Astrocyte (in vitro differentiated cells and primary cell): ENCODE data around the gene SACS. TPM values are rescaled to one million over a fixed set of nuclear protein-coding genes. Genes with fewer than 3 reads are reported as not detected.
A peak's percentile ranks its signal among the peaks of the same experiment; 100 is the strongest.

Experiments
- DNase-seq: peaks from one replicate; pipeline ENCODE4 v3.0.0-alpha.2; 2010; ENCODE audit warnings: low read depth
- FAIRE-seq: peaks from 2 replicates; lab custom pipeline; 2011; peaks lifted over from hg19 to GRCh38; lab: Jason Lieb, UNC
- H2AFZ ChIP-seq: 2 replicates; pipeline ENCODE4 v1.6.0; 2012; ENCODE audit warnings: low read depth, low read length, inconsistent platforms
- H3K27ac ChIP-seq: 2 replicates; pipeline ENCODE4 v1.5.1; 2011; ENCODE audit warnings: low read depth, low read length, inconsistent platforms
- H3K27me3 ChIP-seq: 2 replicates; pipeline ENCODE4 v1.6.0; 2011; ENCODE audit warnings: low read length, inconsistent platforms; ENCODE audit not compliant: insufficient read depth
- H3K36me3 ChIP-seq: 2 replicates; pipeline ENCODE4 v1.5.1; 2011; ENCODE audit warnings: low read length, inconsistent platforms; ENCODE audit not compliant: insufficient read depth
- H3K4me1 ChIP-seq: 2 replicates; pipeline ENCODE4 v1.5.1; 2011; ENCODE audit warnings: low read length, inconsistent platforms; ENCODE audit not compliant: insufficient read depth
- H3K4me2 ChIP-seq: 2 replicates; pipeline ENCODE4 v1.6.0; 2012; ENCODE audit warnings: low read length, inconsistent platforms
- H3K4me3 ChIP-seq: 2 replicates; pipeline ENCODE4 v1.5.1; 2011; ENCODE audit warnings: low read depth, mild to moderate bottlenecking, low read length, inconsistent platforms; ENCODE audit not compliant: insufficient read depth
- H3K79me2 ChIP-seq: 2 replicates; pipeline ENCODE4 v1.6.0; 2012; ENCODE audit warnings: mild to moderate bottlenecking, low read length, inconsistent platforms; ENCODE audit not compliant: insufficient read depth
- H3K9ac ChIP-seq: 2 replicates; pipeline ENCODE4 v1.6.0; 2012; ENCODE audit warnings: mild to moderate bottlenecking, low read length, inconsistent platforms
- H3K9me3 ChIP-seq: 2 replicates; pipeline ENCODE4 v1.5.1; 2012; ENCODE audit warnings: low read depth, mild to moderate bottlenecking, low read length, inconsistent platforms; ENCODE audit not compliant: insufficient read depth
- H4K20me1 ChIP-seq: 2 replicates; pipeline ENCODE4 v1.6.0; 2012; ENCODE audit warnings: low read length, inconsistent platforms; ENCODE audit not compliant: insufficient read depth
- H3K27ac Mint-ChIP-seq: one replicate; pipeline ENCODE4 v1.8.0; 2021; ENCODE audit warnings: mild to moderate bottlenecking, mixed read lengths; ENCODE audit not compliant: unreplicated experiment
- H3K27me3 Mint-ChIP-seq: one replicate; pipeline ENCODE4 v1.8.0; 2021; ENCODE audit warnings: low read depth, mixed read lengths; ENCODE audit not compliant: unreplicated experiment
- H3K36me3 Mint-ChIP-seq: one replicate; pipeline ENCODE4 v1.8.0; 2021; ENCODE audit warnings: low read depth, mixed read lengths; ENCODE audit not compliant: unreplicated experiment
- H3K4me1 Mint-ChIP-seq: one replicate; pipeline ENCODE4 v1.8.0; 2021; ENCODE audit warnings: low read depth, mixed read lengths; ENCODE audit not compliant: unreplicated experiment
- H3K4me3 Mint-ChIP-seq: one replicate; pipeline ENCODE4 v1.8.0; 2021; ENCODE audit warnings: mild to moderate bottlenecking, moderate library complexity, mixed read lengths; ENCODE audit not compliant: unreplicated experiment
- H3K9me3 Mint-ChIP-seq: one replicate; pipeline ENCODE4 v1.8.0; 2021; ENCODE audit warnings: mild to moderate bottlenecking, mixed read lengths; ENCODE audit not compliant: unreplicated experiment
- CTCF ChIP-seq: IDR thresholded peaks from 2 replicates; pipeline ENCODE4 v1.5.1; 2011; ENCODE audit warnings: low read depth, mild to moderate bottlenecking, inconsistent platforms, low read length, moderate library complexity; ENCODE audit not compliant: insufficient read depth
- EZH2 ChIP-seq: IDR thresholded peaks from 2 replicates; pipeline ENCODE4 v1.6.1; 2012; ENCODE audit warnings: mild to moderate bottlenecking, low read length, inconsistent platforms; ENCODE audit not compliant: insufficient read depth
- total RNA-seq: library from RNA; stranded (reverse); gene quantifications from 2 replicates; pipeline ENCODE4 v1.2.1, GENCODE V29; 2021

SACS gene
- total RNA-seq, 1 donor from 2014 or later, result 79.4 TPM

GRCh38 chr13:23349161-23349897 lies 84.2 kb downstream of the SACS start:
- H3K27me3 ChIP-seq, result no peaks in the 10 kb centered on the region
- H3K27ac ChIP-seq, result peak overlapping the region; percentile 69
- no peaks in the 10 kb centered on the region for H3K9me3 ChIP-seq
- H3K36me3 ChIP-seq, result peaks cover 76% of the 10 kb centered on the region
- no peak overlapping the region for H2AFZ ChIP-seq
- H3K79me2 ChIP-seq, result peaks cover 100% of the 10 kb centered on the region
- DNase-seq (no peak), FAIRE-seq (no peak)
- no peak overlapping the region for H3K4me2 ChIP-seq
- H3K27ac Mint-ChIP-seq, result peak overlapping the region; percentile 87
- H3K4me3 ChIP-seq, result no peak overlapping the region
- H3K36me3 Mint-ChIP-seq, result peaks cover 37% of the 10 kb centered on the region
- H3K9ac ChIP-seq, result peak overlapping the region; percentile 41
- H3K27me3 Mint-ChIP-seq, result no peaks in the 10 kb centered on the region
- no peak for TF ChIP-seq CTCF
- no peak for TF ChIP-seq EZH2
- H3K9me3 Mint-ChIP-seq, result no peaks in the 10 kb centered on the region
- peaks cover 14% of the 10 kb centered on the region for H3K4me1 ChIP-seq
- H4K20me1 ChIP-seq, result peaks cover 65% of the 10 kb centered on the region
- peaks cover 34% of the 10 kb centered on the region for H3K4me1 Mint-ChIP-seq
- no peak overlapping the region for H3K4me3 Mint-ChIP-seq

GRCh38 chr13:23348262-23349127 lies 85.0 kb downstream of the SACS start:
- H3K4me1 Mint-ChIP-seq, result peaks cover 34% of the 10 kb centered on the region
- no peak overlapping the region for H2AFZ ChIP-seq
- H3K4me2 ChIP-seq, result no peak overlapping the region
- peaks cover 36% of the 10 kb centered on the region for H3K36me3 Mint-ChIP-seq
- no peaks in the 10 kb centered on the region for H3K27me3 ChIP-seq
- H3K27ac Mint-ChIP-seq, result no peak overlapping the region
- H3K27ac ChIP-seq, result no peak overlapping the region
- FAIRE-seq, result no peak
- no peak overlapping the region for H3K4me3 ChIP-seq
- H4K20me1 ChIP-seq, result peaks cover 67% of the 10 kb centered on the region
- no peak overlapping the region for H3K9ac ChIP-seq
- peaks cover 14% of the 10 kb centered on the region for H3K4me1 ChIP-seq
- H3K4me3 Mint-ChIP-seq, result no peak overlapping the region
- H3K9me3 Mint-ChIP-seq, result no peaks in the 10 kb centered on the region
- no peaks in the 10 kb centered on the region for H3K27me3 Mint-ChIP-seq
- no peaks in the 10 kb centered on the region for H3K9me3 ChIP-seq
- TF ChIP-seq EZH2 (no peak), CTCF (no peak)
- peaks cover 68% of the 10 kb centered on the region for H3K36me3 ChIP-seq
- no peak for DNase-seq
- H3K79me2 ChIP-seq, result peaks cover 100% of the 10 kb centered on the region
